Measurements from ENCODE around the gene DPYD. TPM values are rescaled to one million over a fixed set of nuclear protein-coding genes. Genes with fewer than 3 reads are reported as not detected.

Gene DPYD
- 29.6 and 52.9 TPM in 2 replicates for total RNA-seq

DNA sequence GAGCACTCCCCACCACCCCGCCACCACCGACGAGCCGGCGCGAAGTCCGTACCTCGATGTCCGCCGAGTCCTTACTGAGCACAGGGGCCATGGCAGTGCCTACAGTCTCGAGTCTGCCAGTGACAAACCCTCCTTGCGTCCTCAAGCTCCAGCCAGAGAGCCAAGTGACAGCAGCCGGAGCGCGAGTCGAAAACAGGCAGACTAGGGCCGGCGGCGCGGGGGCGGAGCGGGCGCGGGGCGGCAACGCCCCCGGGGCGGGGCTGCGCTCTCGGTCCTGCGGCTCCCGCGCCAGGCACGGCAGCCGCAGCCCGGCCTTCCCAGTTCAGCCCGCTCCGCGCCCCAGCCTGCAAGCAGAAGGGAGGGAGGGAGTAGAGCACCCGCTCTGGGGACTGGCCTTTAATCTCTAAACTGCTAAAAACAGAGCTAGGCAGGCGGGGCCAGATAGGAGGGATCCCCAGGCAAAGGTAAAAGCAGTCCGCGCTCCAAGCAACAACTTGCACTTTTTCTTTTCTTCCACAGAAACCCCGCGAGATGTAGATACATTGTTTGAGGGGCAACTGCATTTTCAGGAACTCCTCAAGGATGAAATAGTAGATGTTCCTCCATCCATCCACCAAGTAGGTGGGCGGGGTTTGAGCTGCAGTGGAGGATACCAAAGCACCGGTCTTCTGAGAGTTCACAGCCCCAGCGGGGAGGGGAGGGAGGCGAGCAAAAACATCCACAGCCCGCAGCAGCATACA, at the start of gene DPYD:
DPYD (minus strand) TSS at position 203 of the 740 bp plus-strand sequence; CDS start at position 91, 112 bp downstream.

Measured in endothelial cell of coronary artery (primary cell).